NB4 (cell line): ENCODE results near the gene RPP30.

Experiments used
- MYC ChIP-seq: IDR thresholded peaks from 2 replicates; pipeline ENCODE4 v1.6.1; 2011; ENCODE audit warnings: low read depth, low read length
- POLR2A ChIP-seq: IDR thresholded peaks from 2 replicates; pipeline ENCODE4 v1.6.1; 2011; ENCODE audit warnings: mild to moderate bottlenecking; ENCODE audit not compliant: insufficient read length; ENCODE audit errors: extremely low read depth
- TF ChIP-seq, protein P1 (sequence below): IDR thresholded peaks from one replicate; pipeline ENCODE4 v1.5.1; 2012; ENCODE audit warnings: low read depth, low read length
- TF ChIP-seq, protein P2 (sequence below): IDR thresholded peaks from 2 replicates; pipeline ENCODE4 v1.6.1; 2011; ENCODE audit warnings: low read depth, low read length

DNA sequence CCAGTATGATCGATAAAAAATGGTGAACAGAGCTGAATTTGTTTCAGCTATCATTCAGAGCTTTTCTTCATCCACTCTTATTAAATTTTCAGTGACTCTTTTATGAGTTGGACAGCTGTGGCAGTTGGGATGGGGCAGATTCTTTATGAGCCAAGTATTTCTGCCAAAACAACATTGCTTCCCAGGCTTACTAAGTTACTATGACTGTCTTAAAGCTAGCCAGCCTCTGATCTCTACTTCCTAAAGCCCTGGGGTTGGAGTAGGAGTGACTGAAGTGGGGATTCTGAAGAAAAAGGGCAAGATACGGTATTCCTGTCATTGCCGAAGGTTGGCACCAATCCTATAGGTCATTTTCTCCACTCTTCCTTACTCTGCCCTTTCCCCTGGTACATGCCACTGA, 12.7 kb downstream of the RPP30 start:
- no peak for TF ChIP-seq MYC
- TF ChIP-seq, protein P1, sequence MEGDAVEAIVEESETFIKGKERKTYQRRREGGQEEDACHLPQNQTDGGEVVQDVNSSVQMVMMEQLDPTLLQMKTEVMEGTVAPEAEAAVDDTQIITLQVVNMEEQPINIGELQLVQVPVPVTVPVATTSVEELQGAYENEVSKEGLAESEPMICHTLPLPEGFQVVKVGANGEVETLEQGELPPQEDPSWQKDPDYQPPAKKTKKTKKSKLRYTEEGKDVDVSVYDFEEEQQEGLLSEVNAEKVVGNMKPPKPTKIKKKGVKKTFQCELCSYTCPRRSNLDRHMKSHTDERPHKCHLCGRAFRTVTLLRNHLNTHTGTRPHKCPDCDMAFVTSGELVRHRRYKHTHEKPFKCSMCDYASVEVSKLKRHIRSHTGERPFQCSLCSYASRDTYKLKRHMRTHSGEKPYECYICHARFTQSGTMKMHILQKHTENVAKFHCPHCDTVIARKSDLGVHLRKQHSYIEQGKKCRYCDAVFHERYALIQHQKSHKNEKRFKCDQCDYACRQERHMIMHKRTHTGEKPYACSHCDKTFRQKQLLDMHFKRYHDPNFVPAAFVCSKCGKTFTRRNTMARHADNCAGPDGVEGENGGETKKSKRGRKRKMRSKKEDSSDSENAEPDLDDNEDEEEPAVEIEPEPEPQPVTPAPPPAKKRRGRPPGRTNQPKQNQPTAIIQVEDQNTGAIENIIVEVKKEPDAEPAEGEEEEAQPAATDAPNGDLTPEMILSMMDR, result no peak
- TF ChIP-seq POLR2A, result no peak
- TF ChIP-seq, protein P2, sequence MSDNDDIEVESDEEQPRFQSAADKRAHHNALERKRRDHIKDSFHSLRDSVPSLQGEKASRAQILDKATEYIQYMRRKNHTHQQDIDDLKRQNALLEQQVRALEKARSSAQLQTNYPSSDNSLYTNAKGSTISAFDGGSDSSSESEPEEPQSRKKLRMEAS, result no peak
